WI38 (cell line): ENCODE measurements around the gene RAB9A.

Source experiments
- H3K4me3 ChIP-seq: 2 replicates; pipeline ENCODE4 v1.5.1; 2011; ENCODE audit warnings: low read depth, mild to moderate bottlenecking, control low read depth, low read length
- TF ChIP-seq, protein P1 (sequence below): IDR thresholded peaks from 2 replicates; pipeline ENCODE4 v1.5.1; 2012; ENCODE audit warnings: low read depth, mild to moderate bottlenecking, control low read depth, low read length

The RAB9A gene

DNA sequence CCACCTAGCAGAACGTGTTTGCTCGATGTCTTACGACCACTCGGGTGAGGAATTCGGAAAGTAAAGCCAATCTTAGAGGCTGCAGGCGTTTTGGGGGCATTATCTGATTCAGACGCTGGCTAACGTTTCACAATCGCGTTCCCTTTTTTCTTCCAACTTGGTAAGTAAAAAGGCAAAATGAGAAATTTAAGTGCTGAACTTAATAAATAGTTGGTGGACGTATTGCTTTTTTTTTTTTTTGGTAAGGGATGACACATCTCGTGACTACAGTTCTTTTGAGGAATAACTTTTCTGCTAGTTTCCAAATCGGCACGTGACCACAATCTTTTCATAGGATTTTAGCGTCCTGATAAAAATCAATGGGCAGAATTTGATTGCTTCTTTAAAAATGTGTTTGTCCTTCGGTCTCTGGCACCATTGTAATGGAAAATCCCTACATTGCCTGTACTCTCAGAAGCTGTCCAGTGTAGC is 848 bp downstream of the RAB9A start:
- TF ChIP-seq, protein P1, sequence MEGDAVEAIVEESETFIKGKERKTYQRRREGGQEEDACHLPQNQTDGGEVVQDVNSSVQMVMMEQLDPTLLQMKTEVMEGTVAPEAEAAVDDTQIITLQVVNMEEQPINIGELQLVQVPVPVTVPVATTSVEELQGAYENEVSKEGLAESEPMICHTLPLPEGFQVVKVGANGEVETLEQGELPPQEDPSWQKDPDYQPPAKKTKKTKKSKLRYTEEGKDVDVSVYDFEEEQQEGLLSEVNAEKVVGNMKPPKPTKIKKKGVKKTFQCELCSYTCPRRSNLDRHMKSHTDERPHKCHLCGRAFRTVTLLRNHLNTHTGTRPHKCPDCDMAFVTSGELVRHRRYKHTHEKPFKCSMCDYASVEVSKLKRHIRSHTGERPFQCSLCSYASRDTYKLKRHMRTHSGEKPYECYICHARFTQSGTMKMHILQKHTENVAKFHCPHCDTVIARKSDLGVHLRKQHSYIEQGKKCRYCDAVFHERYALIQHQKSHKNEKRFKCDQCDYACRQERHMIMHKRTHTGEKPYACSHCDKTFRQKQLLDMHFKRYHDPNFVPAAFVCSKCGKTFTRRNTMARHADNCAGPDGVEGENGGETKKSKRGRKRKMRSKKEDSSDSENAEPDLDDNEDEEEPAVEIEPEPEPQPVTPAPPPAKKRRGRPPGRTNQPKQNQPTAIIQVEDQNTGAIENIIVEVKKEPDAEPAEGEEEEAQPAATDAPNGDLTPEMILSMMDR, result no peak
- H3K4me3 ChIP-seq, result peak overlapping the region; percentile 88

DNA sequence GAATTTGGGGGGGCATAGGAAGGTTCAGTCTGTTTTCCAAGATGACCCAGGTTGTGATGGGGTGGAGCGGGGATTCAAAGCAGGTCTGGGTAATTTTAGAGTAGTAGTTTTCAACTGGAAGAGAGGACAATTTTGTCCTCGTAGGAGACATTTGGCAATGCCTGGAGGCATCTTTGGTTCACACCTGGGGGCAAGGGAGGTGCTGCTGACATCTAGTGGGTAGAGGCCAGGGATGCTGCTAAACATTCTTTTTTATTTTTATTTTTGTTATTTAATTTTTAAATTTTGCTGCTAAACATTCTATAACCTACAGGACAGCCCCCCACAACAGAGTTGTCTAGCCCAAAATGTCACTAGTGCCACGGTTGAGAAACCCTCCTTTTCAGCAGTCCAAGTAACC is 1.9 kb downstream of the RAB9A start:
- peak overlapping the region; percentile 88 for H3K4me3 ChIP-seq
- TF ChIP-seq, protein P1, result no peak

DNA sequence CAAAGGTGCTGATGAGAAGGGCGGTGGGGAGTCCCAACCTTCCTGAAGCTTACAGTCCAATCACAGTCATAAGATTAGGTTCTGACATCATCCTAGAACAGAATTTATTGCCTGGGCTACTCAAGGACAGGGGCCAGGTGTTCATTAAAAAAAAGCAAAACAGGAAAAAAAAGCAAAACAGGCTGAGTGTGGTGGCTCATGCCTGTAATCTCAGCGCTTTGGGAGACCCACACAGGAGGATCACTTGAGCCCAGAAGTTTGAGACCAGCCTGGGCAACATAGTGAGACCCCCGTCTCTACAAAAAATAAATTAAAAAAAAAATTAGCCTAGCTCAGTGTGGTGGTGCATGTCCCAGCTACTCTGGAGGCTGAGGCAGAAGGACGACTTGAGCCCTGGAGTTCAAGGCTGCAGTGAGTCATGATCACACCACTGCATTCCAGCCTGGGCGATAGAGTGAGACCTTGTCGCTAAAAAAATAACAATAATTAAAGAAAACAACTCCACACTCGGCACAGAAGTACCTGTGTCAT is 3.0 kb downstream of the RAB9A start:
- no peak overlapping the region for H3K4me3 ChIP-seq
- TF ChIP-seq, protein P1, result no peak

DNA sequence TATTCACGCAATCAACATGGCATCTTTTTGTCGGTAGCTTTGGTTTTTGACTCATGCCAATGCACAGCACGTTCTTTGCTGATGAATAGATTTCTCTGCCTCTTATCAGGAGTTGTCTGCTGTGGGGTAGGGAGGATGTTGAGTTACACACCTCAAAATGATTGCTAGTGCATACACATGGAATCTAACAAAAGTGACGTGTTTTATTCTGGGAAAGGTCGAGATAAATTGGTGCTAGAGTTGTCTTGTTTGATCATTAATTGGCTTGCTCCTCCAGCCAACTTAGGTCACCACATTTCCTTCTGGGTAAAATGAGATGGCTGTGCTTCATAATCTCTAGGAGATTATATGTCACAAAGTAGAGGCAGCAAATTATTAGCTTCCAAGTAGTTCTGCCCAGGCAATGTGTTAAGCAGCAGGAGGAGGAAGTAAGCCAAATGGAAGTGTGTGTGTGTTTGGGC is 3.9 kb downstream of the RAB9A start:
- H3K4me3 ChIP-seq, result no peak overlapping the region
- TF ChIP-seq, protein P1, result no peak

DNA sequence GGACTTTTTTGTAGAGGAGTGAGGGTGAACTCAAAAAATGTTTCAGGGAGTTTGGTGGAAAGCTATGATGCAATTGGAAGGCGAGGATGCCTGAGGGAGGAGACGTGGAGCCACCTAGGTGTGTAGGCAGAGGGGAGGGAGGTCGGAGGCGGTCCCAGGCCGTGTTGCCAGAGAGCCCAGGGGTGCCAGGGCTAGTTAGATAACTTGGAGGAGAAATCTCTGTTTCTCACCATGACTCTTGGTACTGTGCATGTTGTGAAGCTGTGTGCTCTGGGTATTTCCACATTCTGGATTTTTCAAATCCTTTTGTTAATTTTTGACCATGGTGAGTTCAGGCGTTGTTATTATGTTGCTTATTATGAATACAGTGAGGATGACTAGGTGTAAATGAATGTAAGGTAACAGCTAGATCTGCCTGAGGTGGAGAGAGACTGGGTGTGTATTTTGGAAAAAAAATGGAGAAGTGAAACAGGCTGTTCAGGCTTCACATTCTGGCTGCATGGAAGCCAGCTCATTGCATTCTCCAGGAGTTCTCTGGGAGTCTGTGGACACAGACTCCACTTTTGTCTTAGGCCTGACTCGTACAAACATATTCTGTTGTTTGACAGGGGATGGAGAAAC is 4.5 kb downstream of the RAB9A start:
- TF ChIP-seq, protein P1, result no peak
- no peak overlapping the region for H3K4me3 ChIP-seq

DNA sequence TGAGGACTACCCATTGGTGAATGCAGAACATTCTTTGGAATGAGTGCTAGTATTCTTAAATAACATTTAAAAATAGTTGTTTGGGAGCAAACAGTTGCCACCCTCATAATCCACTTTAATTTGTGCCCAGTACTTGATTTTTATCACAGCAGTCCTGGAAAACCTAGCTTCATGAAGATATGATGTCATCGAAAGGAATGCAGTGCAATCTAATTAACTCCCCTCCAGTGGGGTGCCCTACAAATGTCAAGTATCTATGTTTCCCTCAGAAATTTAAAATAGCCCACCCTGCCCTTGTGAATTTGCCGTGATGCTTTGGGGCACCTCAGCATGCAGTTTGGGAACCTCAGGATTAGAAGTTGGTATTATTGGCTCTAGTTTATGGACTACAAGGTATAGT is 5.4 kb downstream of the RAB9A start:
- TF ChIP-seq, protein P1, result no peak
- no peak overlapping the region for H3K4me3 ChIP-seq

DNA sequence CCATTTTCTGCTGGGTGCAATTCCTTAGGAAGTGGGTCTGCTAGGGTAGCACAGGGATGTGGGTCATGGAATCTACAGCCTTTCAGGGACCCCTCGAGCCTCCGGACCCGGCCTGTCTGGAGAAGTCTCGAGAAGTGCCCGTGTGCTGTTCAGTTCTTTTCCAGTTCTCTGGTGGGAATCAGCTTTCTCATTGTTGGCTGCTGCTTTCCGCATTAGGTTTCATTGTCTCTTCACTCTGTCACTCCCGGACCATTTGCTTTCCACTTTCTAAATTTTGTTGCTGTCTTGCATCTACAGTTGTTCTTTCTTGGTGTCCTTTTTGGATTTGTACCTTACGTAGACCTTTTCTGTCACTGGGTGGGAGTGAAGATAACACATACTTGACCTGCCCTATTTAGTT is 6.1 kb downstream of the RAB9A start:
- TF ChIP-seq, protein P1, result no peak
- H3K4me3 ChIP-seq, result no peak overlapping the region
